K562 (cell line): Measurements from ENCODE around the gene C2orf92. TPM values are rescaled to one million over a fixed set of nuclear protein-coding genes. Genes with fewer than 3 reads are reported as not detected.

Experiments
- ATAC-seq: fragments of 200-7000 bp; cut with Tn5 transposase; 3 replicates; pipeline ENCODE4 v1.9.1; 2020; ENCODE audit warnings: moderate library complexity
- BruUV-seq: library from RNA; stranded (reverse); fragments of 400-500 nt; replicated peaks from 2 replicates; lab custom pipeline; 2021; lab: Mats Ljungman, UMichigan
- CTCF ChIA-PET: fragments of 300-600 bp; formaldehyde crosslinking; extraction: SDS; loops from one replicate; lab custom pipeline; 2021; ENCODE audit warnings: low intra/inter-chr PET ratio; lab: Yijun Ruan, JAX
- POLR2A ChIA-PET: fragments of 300-600, 350-650 bp; sonication (Branson Sonifier 250); formaldehyde crosslinking; extraction: SDS; loops from one replicate; lab custom pipeline; 2021; ENCODE audit warnings: antibody characterized with exemption, inconsistent platforms; lab: Yijun Ruan, JAX
- DNase-seq, 4 experiments: peaks; one replicate each; pipeline versions ENCODE4 v3.0.0 to v3.0.0-alpha.2; 2011 to 2018; ENCODE audit warnings: low spot score in 3 of 4, mixed read lengths in 3 of 4; ENCODE audit errors: extremely low read depth in 1 of 4
- FAIRE-seq: peaks from 2 replicates; lab custom pipeline; 2011; peaks lifted over from hg19 to GRCh38; lab: Jason Lieb, UNC
- H2AFZ ChIP-seq: 2 replicates; pipeline ENCODE4 v1.6.0; 2011; ENCODE audit warnings: low read depth, low read length, control low read depth, inconsistent platforms
- H3K27ac ChIP-seq: fragments of 200-600 bp; 3 replicates; pipeline ENCODE4 v1.8.0; 2011; ENCODE audit warnings: low read depth, mild to moderate bottlenecking, control low read depth, inconsistent platforms, low read length, moderate library complexity, mixed read lengths; ENCODE audit errors: extremely low read depth
- H3K27me3 ChIP-seq, 2 experiments: fragments of 300-600 bp in 1 of 2; 2 replicates in 1 of 2; 3 replicates in 1 of 2; pipeline versions ENCODE4 v1.6.0 to v1.8.0; 2011; ENCODE audit warnings: inconsistent platforms in 2 of 2, low read length in 2 of 2, mild to moderate bottlenecking in 1 of 2, mixed read lengths in 1 of 2, moderate library complexity in 1 of 2; ENCODE audit not compliant: control insufficient read depth in 2 of 2, insufficient read depth in 2 of 2
- H3K36me3 ChIP-seq: fragments of 300-600 bp; 3 replicates; pipeline ENCODE4 v1.8.0; 2011; ENCODE audit warnings: mild to moderate bottlenecking, low read length, inconsistent platforms; ENCODE audit not compliant: control insufficient read depth, insufficient read depth
- H3K4me1 ChIP-seq, 2 experiments: fragments of 200-600 bp in 1 of 2; replicated peaks in 1 of 2; 2 replicates in 1 of 2; 3 replicates in 1 of 2; pipeline versions ENCODE4 v1.5.1 to v1.8.0; 2011; ENCODE audit warnings: inconsistent platforms in 2 of 2, low read length in 2 of 2, mild to moderate bottlenecking in 1 of 2, mixed read lengths in 1 of 2, moderate library complexity in 1 of 2; ENCODE audit not compliant: control insufficient read depth in 2 of 2, insufficient read depth in 2 of 2
- H3K4me2 ChIP-seq: 2 replicates; pipeline ENCODE4 v1.6.1; 2011; ENCODE audit warnings: low read length, control low read depth, inconsistent platforms, mixed read lengths; ENCODE audit not compliant: insufficient read depth
- H3K4me3 ChIP-seq: fragments of 200-600 bp; sonication (generic), shearing (Covaris generic); 2 replicates; pipeline ENCODE4 v1.5.1; 2016; ENCODE audit warnings: control low read depth, inconsistent platforms
- H3K79me2 ChIP-seq: fragments of 200-600 bp; 3 replicates; pipeline ENCODE4 v1.8.0; 2011; ENCODE audit warnings: low read length, inconsistent platforms; ENCODE audit not compliant: control insufficient read depth, insufficient read depth
- H3K9ac ChIP-seq, 2 experiments: 2 replicates each; pipeline versions ENCODE4 v1.6.0 to v1.6.1; 2011; ENCODE audit warnings: low read depth in 2 of 2, low read length in 2 of 2, control low read depth in 1 of 2, inconsistent platforms in 1 of 2, mild to moderate bottlenecking in 1 of 2, mixed read lengths in 1 of 2; ENCODE audit not compliant: insufficient read depth in 1 of 2
- H3K9me1 ChIP-seq: one replicate; pipeline ENCODE4 v1.6.0; 2011; ENCODE audit warnings: inconsistent platforms, mild to moderate bottlenecking, low read length, moderate library complexity; ENCODE audit not compliant: control insufficient read depth, insufficient read depth
- H3K9me3 ChIP-seq: replicated peaks from 2 replicates; pipeline ENCODE4 v1.5.1; 2011; ENCODE audit warnings: low read depth, low read length, inconsistent platforms; ENCODE audit not compliant: control insufficient read depth, insufficient read depth
- H4K20me1 ChIP-seq: replicated peaks from 2 replicates; pipeline ENCODE4 v1.6.1; 2011; ENCODE audit warnings: low read length, inconsistent platforms, mixed read lengths; ENCODE audit not compliant: control insufficient read depth, insufficient read depth
- CXXC5 ChIP-seq: fragments of 250-450 bp; sonication (Bioruptor Pico); IDR thresholded peaks from 2 replicates; pipeline ENCODE4 v1.8.0; 2022; ENCODE audit warnings: inconsistent platforms, mild to moderate bottlenecking, moderate library complexity
- DDX20 ChIP-seq: fragments of 450-650 bp; IDR thresholded peaks from 2 replicates; pipeline ENCODE4 v1.6.1; 2016; ENCODE audit warnings: missing genetic modification characterization, low read depth, mild to moderate bottlenecking, missing compliant biosample characterization, moderate library complexity
- DIDO1 ChIP-seq: fragments of 450-650 bp; IDR thresholded peaks from 2 replicates; pipeline ENCODE4 v1.6.1; 2016; ENCODE audit warnings: low read depth, missing biosample characterization, missing genetic modification characterization
- IFI16 ChIP-seq: fragments of 250-450 bp; sonication (Bioruptor Pico); IDR thresholded peaks from 2 replicates; pipeline ENCODE4 v2.1.2; 2022; ENCODE audit warnings: mild to moderate bottlenecking, inconsistent platforms
- ILK ChIP-seq: fragments of 450-650 bp; IDR thresholded peaks from 2 replicates; pipeline ENCODE4 v1.6.1; 2016; ENCODE audit warnings: missing genetic modification characterization, low read depth, mild to moderate bottlenecking, missing compliant biosample characterization, moderate library complexity, borderline replicate concordance
- NFRKB ChIP-seq: fragments of 450-650 bp; IDR thresholded peaks from 2 replicates; pipeline ENCODE4 v1.6.1; 2016; ENCODE audit warnings: low read depth
- SP1 ChIP-seq: sonication (generic); formaldehyde crosslinking; IDR thresholded peaks from 2 replicates; pipeline ENCODE4 v1.8.1; 2022; ENCODE audit warnings: mild to moderate bottlenecking, missing genetic modification reagents
- ZNF134 ChIP-seq: fragments of 250-450 bp; sonication (Bioruptor Pico); conservative IDR thresholded peaks from 2 replicates; pipeline ENCODE4 v1.4.0; 2020
- ZNF280A ChIP-seq: fragments of 450-650 bp; IDR thresholded peaks from 2 replicates; pipeline ENCODE4 v1.6.1; 2018; ENCODE audit warnings: mild to moderate bottlenecking, low read depth; ENCODE audit not compliant: partially characterized antibody
- ZNF354B ChIP-seq: fragments of 250-450 bp; sonication (Bioruptor Pico); IDR thresholded peaks from 2 replicates; pipeline ENCODE4 v1.4.0; 2020
- ZNF431 ChIP-seq: sonication (generic); formaldehyde crosslinking; IDR thresholded peaks from 2 replicates; pipeline ENCODE4 v1.8.0; 2022; ENCODE audit warnings: mild to moderate bottlenecking, missing genetic modification reagents
- ZNF445 ChIP-seq: fragments of 250-450 bp; sonication (Bioruptor Pico); IDR thresholded peaks from 2 replicates; pipeline ENCODE4 v1.4.0; 2020; ENCODE audit warnings: low read depth, mild to moderate bottlenecking, moderate library complexity
- WGBS: fragments of 100-300 bp; shearing (Covaris generic); methylation state at CpG from one replicate; pipeline ENCODE4 v1.1.6; 2016; ENCODE audit warnings: low coverage, mixed read lengths; ENCODE audit not compliant: insufficient coverage; ENCODE audit errors: missing lambda C conversion rate; 5-methylcytosine and 5-hydroxymethylcytosine counted together
- in situ Hi-C: fragments of 300-500 bp; cut with MboI; formaldehyde crosslinking; loops from 4 replicates; pipeline ENCODE4 v1.15.0; 2018; ENCODE audit warnings: inconsistent platforms, mixed read lengths
- intact Hi-C: fragments of 100-400 bp; cut with micrococcal nuclease; formaldehyde crosslinking; loops from 2 replicates; pipeline ENCODE4 v1.14.2; 2022
- polyA plus RNA-seq, 8 experiments: library from polyadenylated mRNA; depleted of rRNA in 4 of 8; stranded (reverse) in 5 of 8; unstranded in 3 of 8; fragments of >200 nt; fragmentation: Nextera tagmentation in 2 of 8; fragmentation: Illumina TruSeq in 1 of 8; extraction: Ambion mirVana in 2 of 8; extraction: Trizol in 1 of 8; gene quantifications; 2 replicates each; pipeline versions ENCODE4 v1.2.1 to v1.2.3, GENCODE V29; 2011 to 2014; ENCODE audit warnings: inconsistent platforms in 1 of 8, missing spikeins in 1 of 8
- total RNA-seq, 7 experiments: library from RNA; depleted of rRNA in 6 of 7; stranded (reverse); fragments of >200 nt in 6 of 7; fragmentation: Illumina TruSeq in 2 of 7; extraction: Trizol in 2 of 7; gene quantifications; 2 replicates each; pipeline versions ENCODE4 v1.2.1 to v1.2.3, GENCODE V29; 2011 to 2021; ENCODE audit warnings: low replicate concordance in 1 of 7
- TF ChIP-seq, protein P1 (sequence below): IDR thresholded peaks from 2 replicates; pipeline ENCODE4 v1.6.1; 2014; ENCODE audit warnings: antibody characterized with exemption
- TF ChIP-seq, protein P2 (sequence below): sonication (generic); formaldehyde crosslinking; IDR thresholded peaks from 2 replicates; pipeline ENCODE4 v1.8.1; 2023; ENCODE audit warnings: mild to moderate bottlenecking, missing genetic modification reagents

Gene C2orf92
- total and polyA plus RNA-seq, 9 of the 15 experiments (the other 6 are each of a cell fraction or from before 2014, with no cell fraction given) = 0.65 to 6.8 (median 3.6) TPM

DNA sequence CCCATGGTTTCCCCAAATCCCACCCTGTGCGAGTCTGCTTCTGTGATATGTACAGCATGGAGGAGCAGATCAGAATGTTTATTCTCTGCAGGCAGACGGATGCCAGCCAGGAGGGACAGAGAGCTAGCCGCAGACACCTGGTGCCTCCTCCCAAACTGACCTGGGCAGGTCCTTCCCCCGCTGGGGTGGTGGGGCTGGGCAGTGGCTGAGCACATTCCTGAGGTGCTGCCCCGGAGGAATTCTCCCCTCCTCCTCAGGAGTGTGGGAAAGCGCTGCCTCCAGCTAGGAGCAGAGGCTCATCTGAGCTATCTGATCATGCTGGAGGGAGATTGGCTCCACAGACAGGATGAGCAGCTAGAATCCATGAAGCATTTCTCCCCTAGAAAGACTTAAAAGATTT lies 21.7 kb downstream of the C2orf92 start:
- no peak overlapping the region for H3K4me2 ChIP-seq
- no peaks in the 10 kb centered on the region for H3K27me3 ChIP-seq
- DNase-seq (no peak), FAIRE-seq (no peak), ATAC-seq (no peak)
- 15% methylated on average over 3 of the region's 6 CpGs for WGBS
- no peaks in the 10 kb centered on the region for H3K9me1 ChIP-seq
- no peak overlapping the region for H3K27ac ChIP-seq
- TF ChIP-seq NFRKB (no peak), IFI16 (no peak), ZNF354B (CRISPR knock-in tag) (no peak), ILK (tag) (no peak), DIDO1 (tag) (no peak), ZNF280A (no peak), SP1 (CRISPR knock-in tag) (no peak), ZNF134 (CRISPR knock-in tag) (no peak), CXXC5 (CRISPR knock-in tag) (no peak), ZNF431 (no peak), ZNF445 (CRISPR knock-in tag) (no peak), DDX20 (tag) (no peak)
- TF ChIP-seq, protein P1, sequence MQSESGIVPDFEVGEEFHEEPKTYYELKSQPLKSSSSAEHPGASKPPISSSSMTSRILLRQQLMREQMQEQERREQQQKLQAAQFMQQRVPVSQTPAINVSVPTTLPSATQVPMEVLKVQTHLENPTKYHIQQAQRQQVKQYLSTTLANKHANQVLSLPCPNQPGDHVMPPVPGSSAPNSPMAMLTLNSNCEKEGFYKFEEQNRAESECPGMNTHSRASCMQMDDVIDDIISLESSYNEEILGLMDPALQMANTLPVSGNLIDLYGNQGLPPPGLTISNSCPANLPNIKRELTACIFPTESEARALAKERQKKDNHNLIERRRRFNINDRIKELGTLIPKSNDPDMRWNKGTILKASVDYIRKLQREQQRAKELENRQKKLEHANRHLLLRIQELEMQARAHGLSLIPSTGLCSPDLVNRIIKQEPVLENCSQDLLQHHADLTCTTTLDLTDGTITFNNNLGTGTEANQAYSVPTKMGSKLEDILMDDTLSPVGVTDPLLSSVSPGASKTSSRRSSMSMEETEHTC = no peak
- TF ChIP-seq, protein P2, sequence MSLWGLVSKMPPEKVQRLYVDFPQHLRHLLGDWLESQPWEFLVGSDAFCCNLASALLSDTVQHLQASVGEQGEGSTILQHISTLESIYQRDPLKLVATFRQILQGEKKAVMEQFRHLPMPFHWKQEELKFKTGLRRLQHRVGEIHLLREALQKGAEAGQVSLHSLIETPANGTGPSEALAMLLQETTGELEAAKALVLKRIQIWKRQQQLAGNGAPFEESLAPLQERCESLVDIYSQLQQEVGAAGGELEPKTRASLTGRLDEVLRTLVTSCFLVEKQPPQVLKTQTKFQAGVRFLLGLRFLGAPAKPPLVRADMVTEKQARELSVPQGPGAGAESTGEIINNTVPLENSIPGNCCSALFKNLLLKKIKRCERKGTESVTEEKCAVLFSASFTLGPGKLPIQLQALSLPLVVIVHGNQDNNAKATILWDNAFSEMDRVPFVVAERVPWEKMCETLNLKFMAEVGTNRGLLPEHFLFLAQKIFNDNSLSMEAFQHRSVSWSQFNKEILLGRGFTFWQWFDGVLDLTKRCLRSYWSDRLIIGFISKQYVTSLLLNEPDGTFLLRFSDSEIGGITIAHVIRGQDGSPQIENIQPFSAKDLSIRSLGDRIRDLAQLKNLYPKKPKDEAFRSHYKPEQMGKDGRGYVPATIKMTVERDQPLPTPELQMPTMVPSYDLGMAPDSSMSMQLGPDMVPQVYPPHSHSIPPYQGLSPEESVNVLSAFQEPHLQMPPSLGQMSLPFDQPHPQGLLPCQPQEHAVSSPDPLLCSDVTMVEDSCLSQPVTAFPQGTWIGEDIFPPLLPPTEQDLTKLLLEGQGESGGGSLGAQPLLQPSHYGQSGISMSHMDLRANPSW (CRISPR knock-in tag) = no peak
- peaks cover 0 to 3% of the 10 kb centered on the region in 2 experiments; a peak in 1 of 5 replicates for H3K4me1 ChIP-seq
- intact Hi-C loops (no loop called here), in situ Hi-C loops (no loop called here)
- H3K4me3 ChIP-seq = no peak overlapping the region
- ChIA-PET POLR2A (interaction anchor here (1.9 kb wide), 1 partner anchor 27 kb away, joined by 6 read pairs; no protein-coding TSS in a partner anchor), CTCF (interaction anchor here (0.6 kb wide), 1 partner anchor 18 kb away, joined by 3 read pairs; no protein-coding TSS in a partner anchor)
- BruUV-seq = no TSS peak
- H4K20me1 ChIP-seq = no peaks in the 10 kb centered on the region
- no peaks in the 10 kb centered on the region for H3K36me3 ChIP-seq
- H2AFZ ChIP-seq = peak overlapping the region; percentile 56; the same call in 1 of the 2 replicates
- H3K79me2 ChIP-seq = no peaks in the 10 kb centered on the region
- no peak overlapping the region for H3K9ac ChIP-seq
- H3K9me3 ChIP-seq = no peaks in the 10 kb centered on the region
